Activated CD8-positive, alpha-beta memory T cell treated with anti-CD3 and anti-CD28 coated beads, Interleukin-2, amount 50 U/mL, for 48 hours (primary cell): ENCODE data around the gene CCDC158.
A peak's percentile ranks its signal among the peaks of the same experiment; 100 is the strongest.
"Not testable (repeated sequence)": the region's sequence is repeated elsewhere in the genome, so short reads cannot be mapped to it uniquely, and the experiment has no call there.

Experiments
- DNase-seq: peaks from one replicate; pipeline ENCODE4 v3.0.0-alpha.2; 2020

The CCDC158 gene

DNA sequence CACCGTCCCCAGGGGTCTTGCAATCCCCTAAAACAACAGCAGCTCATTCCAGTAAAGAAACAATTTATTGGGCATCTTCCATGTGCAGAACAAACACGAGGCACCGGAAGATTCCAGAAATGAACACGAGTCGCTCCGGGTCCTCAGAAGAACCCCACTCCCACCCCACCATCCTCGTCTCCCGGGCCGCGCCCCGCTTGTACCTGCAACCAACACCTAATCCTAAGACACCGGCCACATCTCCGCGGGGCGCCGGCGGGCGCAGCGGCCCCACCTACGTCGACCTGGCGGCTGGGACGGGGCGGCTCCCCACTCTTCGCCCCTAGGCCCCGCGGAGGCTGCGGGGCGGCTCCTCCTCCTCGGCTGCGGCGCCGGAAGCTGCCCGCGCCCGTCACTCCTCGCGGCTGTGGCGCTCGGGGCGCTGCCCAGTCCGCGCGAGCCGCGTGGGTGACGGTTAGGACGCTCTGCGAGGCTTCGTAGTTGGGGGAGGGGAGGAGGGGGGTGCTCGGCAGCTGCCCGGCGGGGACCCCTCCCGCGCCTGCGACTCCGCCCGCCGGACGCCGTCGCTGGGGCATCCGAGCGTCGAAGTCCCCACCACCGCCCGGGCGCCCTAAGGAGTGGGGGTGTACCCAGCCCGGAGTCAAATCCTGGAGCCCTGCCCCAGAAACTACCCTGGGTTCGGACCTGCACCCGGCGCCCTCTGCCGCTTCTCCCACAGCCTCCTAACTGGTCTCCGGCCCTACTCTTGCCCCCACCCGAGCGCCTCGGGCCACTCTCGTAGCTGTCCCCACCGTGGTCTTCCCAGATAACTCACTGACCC, at the start of gene CCDC158:
Gene CCDC158, minus strand, starts transcription at position 380 of the 820 bp plus-strand sequence. CDS start 17,934 bp downstream, outside the sequence.
- peak; percentile 54 for DNase-seq

- no peak for DNase-seq
Measured at GRCh38 chr4:76470532-76470931, 49.6 kb upstream of the CCDC158 start.

DNA sequence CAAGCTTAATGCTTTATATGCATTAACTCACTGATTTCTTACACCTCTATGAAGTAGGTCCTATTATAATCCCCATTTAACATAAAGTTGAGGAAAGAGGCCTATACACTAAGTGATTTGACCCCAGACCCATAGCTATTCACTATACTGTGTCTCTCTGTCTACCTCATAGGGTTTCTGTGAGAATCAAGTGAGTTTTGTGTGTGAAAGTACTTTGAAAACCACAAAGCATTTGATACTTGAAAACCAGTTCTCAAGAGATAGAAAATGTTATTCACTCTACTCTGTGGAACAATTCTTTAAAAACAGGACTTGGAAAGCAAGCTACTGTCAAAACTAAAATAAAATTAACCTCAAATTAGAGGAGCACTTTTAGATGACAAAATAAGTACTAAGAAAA, 49.1 kb upstream of the CCDC158 start:
- no peak for DNase-seq

GRCh38 chr4:76463568-76463967, 42.6 kb upstream of the CCDC158 start:
- DNase-seq: no peak

DNA sequence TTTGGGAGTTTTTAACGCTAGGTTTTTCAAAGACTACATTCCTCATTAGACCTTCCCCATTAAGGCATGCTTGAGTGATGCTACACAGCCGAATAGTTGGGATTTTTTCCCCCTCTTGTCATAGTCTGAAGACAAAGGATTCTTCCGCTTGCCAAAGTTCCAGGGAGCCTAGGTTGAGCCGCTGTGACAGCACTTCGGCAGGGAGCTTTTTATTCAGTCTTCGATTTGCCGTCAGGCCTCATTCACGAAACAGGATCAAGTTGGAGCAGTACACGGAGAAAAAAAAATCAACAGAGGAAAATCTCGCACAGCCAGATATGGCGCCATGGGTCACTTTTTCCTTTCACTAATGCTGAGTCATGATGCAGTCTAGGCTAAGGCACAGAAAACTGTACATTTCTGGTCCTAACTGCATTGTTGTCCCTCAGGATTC, 38.4 kb upstream of the CCDC158 start:
- no peak for DNase-seq

DNA sequence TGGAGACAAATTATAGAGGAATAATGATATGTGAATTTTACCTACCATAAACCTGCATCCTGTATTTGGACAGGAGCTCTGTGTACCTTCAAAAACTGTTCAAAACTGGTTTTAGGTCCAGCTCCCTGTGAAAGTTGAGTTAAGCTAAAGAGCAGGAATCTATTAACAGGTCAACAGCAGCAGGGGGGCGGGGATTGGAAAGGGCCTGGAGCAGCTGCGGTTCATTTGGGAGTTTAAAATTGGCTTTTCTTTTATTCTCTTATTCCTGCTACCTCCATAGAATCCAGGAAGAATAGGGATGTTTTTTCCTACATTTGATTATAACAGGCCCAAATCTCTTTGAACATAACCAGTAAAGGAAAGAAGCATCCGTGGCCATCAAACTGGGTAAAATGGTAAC, 37.9 kb upstream of the CCDC158 start:
- no peak for DNase-seq

DNA sequence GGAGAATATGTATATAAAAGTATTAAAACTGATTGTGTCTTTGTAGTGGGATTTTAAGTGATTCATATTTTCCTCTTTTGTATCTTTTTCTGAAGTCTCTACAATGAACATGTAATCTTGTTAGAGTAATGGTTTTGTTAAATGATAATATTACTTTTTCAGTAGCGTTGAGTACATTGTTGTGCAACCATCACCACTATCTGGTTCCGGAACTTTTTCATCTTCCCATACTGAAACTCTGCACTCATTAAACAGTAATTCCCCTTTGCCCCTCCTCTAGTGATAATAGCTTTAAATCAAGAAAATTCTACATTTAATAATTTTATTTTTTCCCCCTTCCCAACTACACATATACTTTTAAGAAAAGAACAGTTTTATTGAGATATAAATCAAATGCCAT, 37.4 kb upstream of the CCDC158 start:
- DNase-seq: no peak

DNA sequence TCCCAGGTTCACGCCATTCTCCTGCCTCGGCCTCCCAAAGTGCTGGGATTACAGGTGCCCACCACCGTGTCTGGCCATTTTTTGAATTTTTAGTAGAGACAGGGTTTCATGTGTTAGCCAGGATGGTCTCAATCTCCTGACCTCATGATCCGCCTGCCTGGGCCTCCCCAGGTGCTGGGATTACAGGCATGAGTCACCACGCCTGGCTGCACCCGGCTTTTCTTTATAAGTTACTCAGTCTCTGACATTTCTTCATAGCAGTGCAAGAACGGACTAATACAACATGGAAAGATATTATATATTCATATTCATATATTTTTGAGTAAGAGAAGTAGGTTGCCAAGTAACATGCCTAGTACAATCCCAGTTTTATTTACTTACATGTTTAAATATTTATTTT, 36.9 kb upstream of the CCDC158 start:
- DNase-seq: no peak

DNA sequence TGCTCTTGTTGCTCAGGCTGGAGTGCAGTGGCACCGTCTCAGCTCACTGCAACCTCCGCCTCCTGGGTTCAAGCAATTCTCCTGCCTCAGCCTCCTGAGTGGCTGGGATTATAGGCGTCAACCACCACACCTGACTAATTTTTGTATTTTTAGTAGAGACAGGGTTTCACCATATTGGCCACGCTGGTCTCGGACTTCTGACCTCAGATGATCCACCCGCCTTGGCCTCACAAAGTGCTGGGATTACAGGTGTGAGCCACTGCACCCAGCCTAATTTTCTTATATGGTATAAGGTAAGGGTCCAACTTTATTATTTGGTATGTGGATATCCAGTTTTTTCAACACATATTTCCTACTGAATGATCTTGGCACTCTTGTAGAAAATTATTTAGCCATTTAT, 33.1 kb upstream of the CCDC158 start:
- not testable (repeated sequence) for DNase-seq

GRCh38 chr4:76453232-76453631, 32.3 kb upstream of the CCDC158 start:
- DNase-seq: no peak

DNA sequence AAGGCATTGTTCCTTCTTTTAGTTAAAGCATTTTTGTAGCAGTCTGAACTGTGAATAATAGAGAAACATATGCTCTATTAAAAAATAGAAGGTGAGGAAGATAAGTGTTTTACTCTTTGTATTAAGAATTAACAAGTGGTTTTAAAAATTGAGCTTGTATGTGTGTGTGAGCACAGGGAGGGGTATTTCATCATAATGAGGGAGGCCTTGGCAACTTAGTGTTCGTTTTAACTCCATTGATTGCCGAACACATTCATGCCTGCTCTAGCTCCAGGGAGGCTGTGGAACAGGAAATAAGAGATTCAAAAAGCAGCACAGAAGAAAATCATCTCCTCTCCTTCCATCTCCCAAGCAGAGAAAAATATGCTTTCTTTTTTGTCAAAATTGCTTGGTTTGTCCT, 28.9 kb upstream of the CCDC158 start:
- no peak for DNase-seq

DNA sequence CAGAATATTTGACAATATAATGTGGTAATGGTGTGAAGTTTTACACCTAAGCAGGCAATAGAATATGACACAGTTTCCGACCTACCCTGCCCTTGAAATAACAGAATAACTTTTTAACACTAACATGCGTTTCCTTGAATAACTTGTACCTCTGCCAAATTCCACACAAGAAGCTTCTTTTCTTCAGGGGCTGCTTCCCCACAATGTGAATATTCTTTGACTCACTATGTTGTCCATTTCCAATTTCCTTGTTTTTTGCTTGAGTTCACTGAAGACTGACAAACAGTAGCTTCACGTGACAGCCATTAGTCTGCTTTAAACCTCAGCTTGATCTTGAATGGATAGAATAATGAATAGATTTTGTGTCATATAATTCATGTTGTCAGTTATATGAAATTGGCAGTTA, 28.4 kb upstream of the CCDC158 start:
- no peak for DNase-seq

DNA sequence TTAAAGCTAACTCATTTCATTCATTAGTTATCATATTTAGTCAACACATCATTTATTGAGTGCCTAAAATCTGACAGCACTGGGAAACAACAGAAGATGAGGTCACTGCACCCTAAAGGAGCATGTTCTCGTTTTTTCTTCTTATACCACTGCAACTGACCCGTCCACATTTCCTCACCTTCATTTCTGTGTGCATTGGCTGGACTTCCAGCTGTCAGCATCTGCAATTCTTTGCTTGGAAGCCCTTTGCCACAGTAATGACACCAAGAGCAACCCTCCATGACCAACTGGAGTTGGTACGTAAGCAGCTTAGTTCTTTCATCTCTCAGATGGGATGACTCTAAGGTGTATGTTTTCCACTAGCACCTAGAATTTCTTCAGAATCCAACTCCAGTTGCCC, 27.3 kb upstream of the CCDC158 start:
- DNase-seq: no peak

GRCh38 chr4:76447393-76447851, 26.5 kb upstream of the CCDC158 start:
- no peak for DNase-seq

DNA sequence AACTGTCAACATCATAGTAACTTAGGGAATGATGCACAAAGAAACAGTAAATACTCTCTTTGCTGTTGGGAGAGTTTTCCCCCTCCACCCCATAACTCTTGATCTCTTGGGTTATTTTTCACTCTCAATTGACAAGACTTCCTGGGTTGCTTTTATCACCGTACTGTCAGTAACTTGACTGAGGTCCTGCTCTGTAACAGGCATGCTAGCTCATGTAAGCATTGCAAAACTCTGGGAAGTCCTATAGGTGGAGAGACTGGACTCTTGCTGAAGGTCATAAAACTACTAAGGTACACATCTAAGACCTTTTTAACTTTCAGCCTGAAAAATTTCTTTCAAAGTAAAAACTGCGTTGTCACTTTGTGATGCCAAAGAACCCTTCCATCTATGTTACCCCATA, 25.0 kb upstream of the CCDC158 start:
- DNase-seq: no peak

DNA sequence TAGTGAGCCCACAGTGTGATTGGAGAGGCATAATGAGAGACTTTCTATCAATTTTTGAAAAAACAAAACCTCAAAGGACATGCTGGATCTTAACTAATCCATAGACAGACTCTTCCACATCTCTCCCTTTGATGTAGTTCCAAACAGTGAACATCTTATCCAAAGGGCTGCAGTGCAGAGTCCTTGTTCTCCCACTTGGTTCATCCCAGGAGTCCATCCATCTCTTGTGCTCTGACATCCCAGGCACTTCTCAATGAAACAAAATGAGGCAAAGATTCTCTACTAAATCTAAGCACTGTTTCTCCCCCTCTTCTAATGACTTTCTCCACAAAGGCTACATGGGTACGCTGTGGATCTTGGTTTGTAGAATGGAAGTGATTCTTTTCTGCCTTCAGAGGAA, 22.4 kb upstream of the CCDC158 start:
- DNase-seq: no peak

DNA sequence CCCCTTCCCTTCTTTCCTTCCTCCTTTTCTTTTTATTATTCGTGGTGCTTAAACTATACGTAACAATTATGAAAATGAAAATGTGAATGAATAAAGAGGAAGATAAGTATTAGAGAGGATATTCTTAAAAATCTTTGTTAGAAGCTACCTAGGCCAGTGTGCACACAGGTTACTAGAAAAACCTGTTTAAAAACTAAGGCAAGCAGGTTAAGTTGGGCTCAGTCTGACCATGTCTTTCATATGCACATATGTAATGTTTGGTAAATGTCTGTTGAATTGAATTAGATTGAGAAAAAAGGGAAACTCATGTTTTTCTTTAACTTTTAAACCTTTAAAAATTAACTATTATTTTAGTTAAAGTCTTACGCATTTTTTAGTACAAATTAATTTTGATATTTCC, 21.9 kb upstream of the CCDC158 start:
- DNase-seq: no peak

DNA sequence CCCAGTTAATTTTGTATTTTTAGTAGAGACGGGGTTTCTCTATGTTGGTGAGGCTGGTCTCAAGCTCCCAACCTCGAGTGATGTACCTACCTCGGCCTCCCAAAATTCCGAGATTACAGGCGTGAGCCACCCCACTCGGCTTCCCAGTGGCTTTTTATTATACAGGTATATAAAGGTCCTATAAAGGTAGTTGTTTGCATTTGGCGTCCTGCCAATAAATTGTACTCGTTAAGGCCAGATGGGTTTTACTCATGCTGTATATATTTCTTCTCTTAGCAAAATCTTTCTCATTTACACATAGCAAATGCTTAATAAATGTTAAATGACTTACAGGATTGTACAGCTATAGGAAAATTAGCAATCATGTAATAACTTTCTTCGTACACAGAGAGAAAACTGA, 20.9 kb upstream of the CCDC158 start:
- DNase-seq: no peak

DNA sequence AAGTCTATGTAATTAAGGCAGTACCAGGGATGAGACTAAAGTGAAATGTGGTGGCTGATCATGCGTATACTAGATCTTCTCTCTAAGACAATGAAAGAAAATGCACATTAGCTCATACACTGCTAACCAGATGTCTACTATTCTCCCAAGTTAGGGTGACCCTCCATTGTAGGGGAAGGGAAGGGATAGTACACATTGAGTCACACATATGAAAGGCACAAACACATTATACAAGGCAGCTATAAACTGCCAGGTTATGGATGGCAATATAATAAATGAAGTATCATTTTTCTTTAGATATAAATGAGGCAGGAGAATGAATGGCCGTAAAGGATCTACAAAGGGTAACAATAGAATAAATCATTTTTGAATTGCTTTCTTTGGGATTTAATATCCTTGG, 18.6 kb upstream of the CCDC158 start:
- DNase-seq: no peak

DNA sequence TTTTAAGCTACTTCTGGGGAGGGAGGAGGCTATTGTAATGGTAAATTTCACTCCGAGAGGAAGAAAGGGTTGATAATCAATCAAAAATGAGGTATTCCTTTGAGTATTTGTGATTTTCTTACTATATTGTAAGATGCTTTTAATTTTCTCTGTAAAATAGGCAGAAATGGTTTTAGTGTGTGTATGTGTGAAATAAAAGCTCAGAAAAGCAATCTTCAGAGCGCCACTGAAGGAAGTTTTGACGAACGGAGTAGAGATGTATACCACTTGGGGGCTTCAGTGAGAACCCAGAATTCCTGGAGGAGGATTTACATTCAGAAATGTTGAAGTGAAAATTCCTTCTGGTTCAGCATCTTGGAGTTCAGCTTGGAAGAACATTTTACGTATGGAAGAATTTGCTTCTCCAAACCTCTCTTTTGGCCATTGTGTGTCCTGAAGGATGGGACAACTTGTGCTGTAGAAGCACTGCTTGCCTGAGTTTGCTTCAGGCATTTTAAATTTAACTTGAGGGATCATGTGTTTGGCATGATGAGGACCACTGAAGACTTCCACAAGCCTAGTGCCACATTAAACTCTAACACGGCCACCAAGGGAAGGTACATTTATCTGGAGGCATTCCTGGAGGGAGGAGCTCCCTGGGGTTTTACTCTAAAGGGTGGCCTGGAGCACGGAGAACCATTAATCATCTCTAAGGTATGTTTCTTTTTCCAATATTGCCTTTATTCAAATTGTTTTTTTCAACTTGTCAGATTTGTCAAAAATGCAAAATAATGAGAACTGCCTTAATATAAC, 14.8 kb upstream of the CCDC158 start:
- DNase-seq: no peak

DNA sequence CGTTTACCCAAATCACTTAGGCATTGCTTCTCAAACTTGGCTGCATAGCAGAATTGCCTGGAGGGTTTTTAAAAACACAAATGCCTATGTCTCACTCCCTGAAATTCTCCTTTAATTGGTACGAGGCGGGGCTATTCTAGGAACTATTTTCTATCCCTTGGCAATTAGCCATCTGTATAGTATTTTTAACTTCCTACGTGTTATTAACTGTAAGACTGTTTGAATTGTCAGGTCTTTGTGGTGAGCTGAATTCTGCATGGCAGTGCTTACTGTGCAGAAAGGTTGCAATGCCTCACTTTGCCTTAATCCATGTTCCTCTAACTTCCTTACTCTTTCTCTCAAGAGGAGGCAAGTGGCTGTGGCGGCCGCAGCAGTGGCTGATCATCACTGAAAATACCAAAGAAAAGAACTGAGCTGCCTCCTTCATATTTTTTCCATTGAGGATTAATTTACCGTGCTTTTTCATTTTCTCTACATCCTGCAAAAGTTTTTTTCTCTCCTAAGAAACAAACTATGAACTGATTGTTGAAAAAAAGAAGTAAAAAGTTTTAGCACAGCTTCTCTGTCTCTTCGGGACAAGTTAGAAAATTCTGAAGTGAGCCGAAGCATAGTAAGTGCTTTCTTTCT, 14.1 kb upstream of the CCDC158 start, which contains the start of gene SHROOM3:
Gene SHROOM3, plus strand, starts transcription at position 329 of the 627 bp plus-strand sequence. CDS start 824 bp downstream, outside the sequence.
- DNase-seq: no peak

DNA sequence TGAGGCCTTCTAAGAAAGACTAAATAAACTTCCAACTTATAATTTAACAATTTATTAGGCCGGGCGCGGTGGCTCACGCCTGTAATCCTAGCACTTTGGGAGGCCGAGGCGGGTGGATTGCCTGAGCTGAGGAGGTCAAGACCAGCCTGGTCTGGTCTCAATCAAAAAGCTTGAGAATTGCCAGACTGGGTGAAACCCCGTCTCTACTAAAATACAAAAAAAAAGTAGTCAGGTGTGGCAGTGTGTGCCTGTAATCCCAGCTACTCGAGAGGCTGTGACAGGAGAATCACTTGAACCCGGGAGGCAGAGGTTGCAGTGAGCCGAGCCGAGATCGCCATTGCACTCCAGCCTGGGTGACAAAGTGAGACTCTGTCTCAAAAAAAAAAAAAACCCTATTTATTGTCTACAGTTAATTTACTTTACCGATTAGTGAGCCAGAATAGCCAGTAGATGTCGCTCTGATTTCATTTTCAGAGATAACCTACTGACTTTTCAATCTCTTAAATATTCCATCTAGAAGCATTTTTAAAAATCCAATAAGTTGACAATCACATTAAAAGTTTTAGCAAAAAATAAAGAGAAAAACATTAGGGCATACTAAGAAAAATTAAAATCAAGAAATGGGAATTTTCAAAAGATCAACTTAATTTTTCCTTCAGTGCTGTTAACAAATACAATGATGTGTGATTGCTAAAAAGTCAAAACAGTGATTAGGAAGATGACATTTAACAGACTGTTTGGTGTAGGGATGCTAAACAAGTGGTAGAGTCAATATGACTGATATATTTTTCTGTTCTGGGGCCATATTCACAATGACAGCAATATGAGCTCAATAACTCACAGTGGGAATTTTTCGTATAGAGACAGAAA, 9.8 kb upstream of the CCDC158 start:
- DNase-seq: no peak
